Peyer's patch (tissue), 4 donors: ENCODE measurements around the gene KCP.

Source experiments
- CTCF ChIP-seq, 6 experiments: fragments of 450-650 bp in 4 of 6; fragments of 200-600 bp in 2 of 6; sonication (generic) in 1 of 6; IDR thresholded peaks; one replicate each; pipeline ENCODE4 v1.5.1; 2017 to 2019; ENCODE audit warnings: antibody characterized with exemption in 6 of 6, mild to moderate bottlenecking in 3 of 6, moderate library complexity in 1 of 6
- POLR2A ChIP-seq, 2 donors: fragments of 450-650 bp; IDR thresholded peaks; one replicate each; pipeline ENCODE4 v1.5.1; 2017; ENCODE audit warnings: antibody characterized with exemption in 2 of 2, mild to moderate bottlenecking in 2 of 2, moderate library complexity in 2 of 2

DNA sequence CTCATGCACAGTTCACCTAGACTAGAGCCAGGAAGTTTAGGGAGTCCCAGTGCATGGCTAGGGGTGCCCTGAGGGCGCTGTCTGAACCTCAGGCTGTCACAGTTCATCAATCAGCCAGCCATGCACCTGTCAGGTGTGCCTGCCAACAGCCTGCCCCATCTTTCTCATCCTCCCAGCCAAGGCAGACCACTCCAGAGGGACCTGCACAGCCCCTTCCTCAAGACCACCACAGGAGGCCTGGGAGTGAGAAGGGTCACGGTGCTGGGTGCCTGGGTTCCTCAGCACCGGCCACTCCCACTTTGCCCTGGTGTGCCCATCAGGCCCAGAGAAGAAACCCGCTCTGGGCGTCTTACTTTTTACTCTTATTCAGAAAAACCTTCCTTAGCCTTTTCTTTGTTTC is 39.5 kb downstream of the KCP start:
- TF ChIP-seq POLR2A (IDR thresholded peaks at IDR 0.05) (no peak), CTCF (IDR thresholded peaks at IDR 0.05) (no peak)
